ENCODE measurements around the gene AARSD1. TPM values are rescaled to one million over a fixed set of nuclear protein-coding genes. Genes with fewer than 3 reads are reported as not detected.

AARSD1 gene
- total RNA-seq, 4 donors from 2014 or later, result 10.9 to 39.5 (median 26.3) TPM

GRCh38 chr17:42969001-42969581, 4.8 kb upstream of the AARSD1 start:
- ATAC-seq, result no peak

GRCh38 chr17:42967925-42968324, 3.7 kb upstream of the AARSD1 start:
- no peak for TF ChIP-seq POLR2A (IDR thresholded peaks at IDR 0.05)

More at GRCh38 chr17:42969001-42969581, 4.8 kb upstream of the AARSD1 start:
- WGBS, 2 donors (ENCODE audit: low coverage in 1 of 2), result 22 to 33% methylated on average over 3 of the region's 5 CpGs
- Histone ChIP-seq H3K27ac (no peak overlapping the region), H3K9me3 (no peaks in the 10 kb centered on the region), H3K36me3 (no peaks in the 10 kb centered on the region), H3K27me3 (no peaks in the 10 kb centered on the region), H3K4me3 (no peak overlapping the region), H3K4me1 (peaks cover 0 to 8% (median 0%) of the 10 kb centered on the region in 3 donors)
- TF ChIP-seq POLR2AphosphoS5 (IDR thresholded peaks at IDR 0.05), result no peak
- TF ChIP-seq EP300 (IDR thresholded peaks at IDR 0.05), result no peak
- no peak for TF ChIP-seq CTCF (IDR thresholded peaks at IDR 0.05)
- no peak for TF ChIP-seq POLR2A (IDR thresholded peaks at IDR 0.05)

GRCh38 chr17:42953669-42954068, 10.6 kb downstream of the AARSD1 start:
- no peak for ATAC-seq
- Histone ChIP-seq H3K9me3 (no peaks in the 10 kb centered on the region), H3K4me1 (no peaks in the 10 kb centered on the region), H3K36me3 (peaks cover 0 to 98% of the 10 kb centered on the region in 2 donors), H3K27me3 (no peaks in the 10 kb centered on the region), H3K27ac (no peak overlapping the region), H3K4me3 (no peak overlapping the region)
- no peak for TF ChIP-seq EP300 (IDR thresholded peaks at IDR 0.05)
- no peak for TF ChIP-seq POLR2A (IDR thresholded peaks at IDR 0.05)
- no peak for TF ChIP-seq CTCF (IDR thresholded peaks at IDR 0.05)
- no peak for TF ChIP-seq POLR2AphosphoS5 (IDR thresholded peaks at IDR 0.05)
- 89% methylated on average over 1 of the region's 1 CpG; no CpG with 5 or more reads in 1 of the 2 donors for WGBS, 2 donors (ENCODE audit: low coverage in 1 of 2)

More at GRCh38 chr17:42967925-42968324, 3.7 kb upstream of the AARSD1 start:
- peaks cover 0 to 19% (median 5%) of the 10 kb centered on the region in 3 donors for H3K4me1 ChIP-seq
- 75% methylated on average over 1 of the region's 1 CpG; no CpG with 5 or more reads in 1 of the 2 donors for WGBS, 2 donors (ENCODE audit: low coverage in 1 of 2)
- H3K9me3 ChIP-seq, result no peaks in the 10 kb centered on the region
- H3K4me3 ChIP-seq, result no peak overlapping the region
- ATAC-seq, result no peak
- peaks cover 0 to under 1% of the 10 kb centered on the region in 2 donors for H3K36me3 ChIP-seq
- no peak overlapping the region for H3K27ac ChIP-seq
- H3K27me3 ChIP-seq, result no peaks in the 10 kb centered on the region

DNA sequence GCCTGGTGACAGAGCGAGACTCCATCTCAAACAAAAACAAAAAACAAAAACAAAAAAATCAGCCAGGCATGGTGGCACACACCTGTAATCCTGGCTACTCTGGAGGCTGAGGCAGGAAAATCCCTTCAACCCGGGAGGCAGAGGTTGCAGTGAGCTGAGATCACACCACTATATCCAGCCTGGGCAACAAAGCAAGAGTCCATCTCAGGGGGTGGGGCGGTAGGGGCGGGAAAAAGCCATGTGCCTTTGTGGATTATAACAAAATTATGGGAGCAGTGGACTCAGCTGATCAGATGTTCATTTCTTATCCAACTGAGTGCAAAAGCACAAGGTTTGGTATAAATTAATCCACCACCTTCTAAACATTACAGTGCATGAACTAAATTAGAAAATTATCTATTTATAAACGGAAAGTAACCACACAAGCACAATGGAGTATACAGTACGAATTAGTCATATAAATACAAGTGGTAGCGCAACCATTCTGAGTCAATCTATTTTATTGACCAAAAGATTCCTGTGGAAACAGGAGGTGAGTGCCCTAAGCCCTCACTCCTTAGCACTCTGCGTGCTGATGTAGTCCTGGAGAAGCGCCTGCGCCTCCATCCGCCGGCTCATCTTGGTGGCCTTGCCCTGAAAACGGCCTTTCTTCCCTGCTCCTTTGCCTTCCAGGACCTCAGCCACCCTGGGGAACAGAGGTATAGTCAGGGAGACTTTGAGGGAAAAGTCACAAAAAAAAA, 14.0 kb downstream of the AARSD1 start:
- Histone ChIP-seq H3K27ac (no peak overlapping the region), H3K36me3 (peaks cover 0 to 73% of the 10 kb centered on the region in 2 donors), H3K27me3 (no peaks in the 10 kb centered on the region), H3K4me1 (peaks cover 0 to 16% (median 3%) of the 10 kb centered on the region in 3 donors), H3K9me3 (no peaks in the 10 kb centered on the region), H3K4me3 (no peak overlapping the region)
- WGBS, 2 donors (ENCODE audit: low coverage in 1 of 2), result 86 to 87% methylated on average over 9 to 10 of the region's 13 CpGs
- no peak for ATAC-seq
- TF ChIP-seq EP300 (IDR thresholded peaks at IDR 0.05) (no peak), POLR2AphosphoS5 (IDR thresholded peaks at IDR 0.05) (no peak), POLR2A (IDR thresholded peaks at IDR 0.05) (no peak), CTCF (IDR thresholded peaks at IDR 0.05) (no peak)

- Histone ChIP-seq H3K4me1 (peaks cover 0 to 23% (median 5%) of the 10 kb centered on the region in 3 donors), H3K9me3 (no peaks in the 10 kb centered on the region), H3K27ac (peak overlapping the region in 1 of 4 donors; percentile 72), H3K36me3 (peaks cover 0 to 39% of the 10 kb centered on the region in 2 donors), H3K4me3 (no peak overlapping the region), H3K27me3 (no peaks in the 10 kb centered on the region)
- WGBS, 2 donors (ENCODE audit: low coverage in 1 of 2), result 76 to 100% methylated on average over 1 of the region's 1 CpG
- TF ChIP-seq POLR2AphosphoS5 (IDR thresholded peaks at IDR 0.05) (no peak), CTCF (IDR thresholded peaks at IDR 0.05) (no peak), POLR2A (IDR thresholded peaks at IDR 0.05) (no peak), EP300 (IDR thresholded peaks at IDR 0.05) (no peak)
- ATAC-seq, result no peak
Observed at GRCh38 chr17:42946812-42947211, 17.4 kb downstream of the AARSD1 start.
